DOHH2 (cell line): Measurements from ENCODE around the gene FBXO2.

Experiments
- H3F3A ChIP-seq: fragments of 200-600 bp; sonication (generic), shearing (Covaris generic); 2 replicates; pipeline ENCODE4 v1.6.0; 2016; ENCODE audit warnings: antibody characterized with exemption, mild to moderate bottlenecking; ENCODE audit not compliant: control insufficient read depth, insufficient read depth
- H3K27ac ChIP-seq: fragments of 200-600 bp; sonication (generic); 2 replicates; pipeline ENCODE4 v1.5.1; 2014; ENCODE audit warnings: low read depth, mild to moderate bottlenecking, low read length, moderate library complexity
- H3K27me3 ChIP-seq: fragments of 200-600 bp; sonication (generic); 2 replicates; pipeline ENCODE4 v1.6.1; 2014; ENCODE audit warnings: mild to moderate bottlenecking, low read length, mixed read lengths; ENCODE audit not compliant: control insufficient read depth
- H3K36me3 ChIP-seq: fragments of 200-600 bp; sonication (generic); 2 replicates; pipeline ENCODE4 v1.6.1; 2014; ENCODE audit warnings: mild to moderate bottlenecking, low read length, moderate library complexity, mixed read lengths; ENCODE audit not compliant: control insufficient read depth
- H3K4me1 ChIP-seq: fragments of 200-600 bp; sonication (generic); 2 replicates; pipeline ENCODE4 v1.6.1; 2014; ENCODE audit warnings: mild to moderate bottlenecking, low read length, mixed read lengths; ENCODE audit not compliant: control insufficient read depth
- H3K4me2 ChIP-seq: fragments of 200-600 bp; sonication (generic); 2 replicates; pipeline ENCODE4 v1.6.0; 2014; ENCODE audit warnings: mild to moderate bottlenecking, low read length, moderate library complexity
- H3K4me3 ChIP-seq: fragments of 200-600 bp; sonication (generic); 2 replicates; pipeline ENCODE4 v1.5.1; 2014; ENCODE audit warnings: mild to moderate bottlenecking, low read length, mixed read lengths
- H3K79me2 ChIP-seq: fragments of 200-600 bp; sonication (generic); 2 replicates; pipeline ENCODE4 v1.6.1; 2014; ENCODE audit warnings: mild to moderate bottlenecking, low read length, mixed read lengths; ENCODE audit not compliant: control insufficient read depth
- H3K9me2 ChIP-seq: fragments of 200-600 bp; sonication (generic); replicated peaks from 2 replicates; pipeline ENCODE4 v1.6.1; 2014; ENCODE audit warnings: mild to moderate bottlenecking, low read length, mixed read lengths; ENCODE audit not compliant: control insufficient read depth
- H3K9me3 ChIP-seq: fragments of 200-600 bp; sonication (generic); 2 replicates; pipeline ENCODE4 v1.6.1; 2014; ENCODE audit warnings: antibody characterized with exemption, low read length, mixed read lengths; ENCODE audit not compliant: control insufficient read depth, insufficient read depth
- H4K20me1 ChIP-seq: fragments of 200-600 bp; sonication (generic); 2 replicates; pipeline ENCODE4 v1.6.0; 2014; ENCODE audit warnings: low read depth, mild to moderate bottlenecking, antibody characterized with exemption, low read length, moderate library complexity; ENCODE audit not compliant: control insufficient read depth, insufficient read depth
- CTCF ChIP-seq: fragments of 200-600 bp; sonication (generic); IDR thresholded peaks from one replicate; pipeline ENCODE4 v1.5.1; 2014; ENCODE audit warnings: antibody characterized with exemption, mild to moderate bottlenecking, low read depth, low read length; ENCODE audit not compliant: poor library complexity, severe bottlenecking
- EZH2phosphoT487 ChIP-seq: fragments of 200-600 bp; sonication (generic); IDR thresholded peaks from 2 replicates; pipeline ENCODE4 v1.6.1; 2017; ENCODE audit warnings: borderline replicate concordance, mild to moderate bottlenecking, antibody characterized with exemption, low read length, moderate library complexity, mixed read lengths

FBXO2 gene

DNA sequence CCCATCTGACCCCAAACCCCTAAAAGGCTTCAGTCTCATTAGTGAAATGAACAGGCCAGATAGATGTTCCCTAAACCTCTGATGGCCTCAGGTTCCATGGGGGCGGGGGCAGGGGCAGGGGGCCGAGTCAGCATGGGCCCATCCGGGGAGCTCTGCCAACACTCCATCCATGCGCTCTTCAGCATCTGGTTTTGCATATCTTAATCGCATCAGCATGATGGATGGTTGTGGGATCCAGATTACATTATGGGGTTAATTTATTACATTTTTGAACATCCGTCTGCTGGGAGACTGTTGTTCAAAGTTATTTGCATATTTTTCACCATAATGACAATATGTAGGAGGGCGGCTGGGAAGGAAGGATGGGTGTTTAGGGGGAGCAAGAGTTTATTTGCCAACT is 29.8 kb upstream of the FBXO2 start:
- peaks cover 35% of the 10 kb centered on the region for H3K4me1 ChIP-seq
- TF ChIP-seq CTCF, result no peak
- TF ChIP-seq EZH2phosphoT487, result no peak
- peak overlapping the region; percentile 43 for H3K4me2 ChIP-seq
- H3K27ac ChIP-seq, result no peak overlapping the region
- peaks cover 5% of the 10 kb centered on the region for H3F3A ChIP-seq
- no peaks in the 10 kb centered on the region for H3K36me3 ChIP-seq
- H4K20me1 ChIP-seq, result no peaks in the 10 kb centered on the region
- no peaks in the 10 kb centered on the region for H3K9me2 ChIP-seq
- H3K9me3 ChIP-seq, result no peaks in the 10 kb centered on the region
- H3K27me3 ChIP-seq, result peaks cover 5% of the 10 kb centered on the region; the same call in 1 of the 2 replicates
- H3K4me3 ChIP-seq, result peak overlapping the region; percentile 13
- peaks cover 7% of the 10 kb centered on the region for H3K79me2 ChIP-seq

DNA sequence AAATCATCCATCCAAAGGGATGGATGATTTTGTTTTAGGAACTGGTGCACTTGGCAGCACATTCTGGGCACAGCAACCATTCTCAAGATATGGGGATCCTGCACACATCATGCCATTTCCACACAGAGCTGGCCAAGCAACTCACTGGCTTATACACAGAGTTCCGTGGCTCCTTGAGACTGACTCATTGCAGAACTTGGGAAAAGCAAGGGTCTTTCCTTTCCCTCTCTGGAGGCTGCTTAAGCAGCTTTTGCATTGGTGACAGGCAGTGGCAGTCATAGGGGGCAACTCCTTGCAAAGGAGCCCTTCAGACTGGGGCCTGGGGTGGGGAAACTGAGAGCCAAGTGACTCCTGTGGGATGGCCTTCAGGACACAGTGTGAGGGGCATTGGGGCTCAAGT is 28.6 kb upstream of the FBXO2 start:
- Histone ChIP-seq H3K27ac (no peak overlapping the region), H3K9me3 (no peaks in the 10 kb centered on the region), H3K4me1 (peaks cover 35% of the 10 kb centered on the region), H3K27me3 (no peaks in the 10 kb centered on the region), H3K4me3 (no peak overlapping the region), H4K20me1 (no peaks in the 10 kb centered on the region), H3K4me2 (0 out of 2 replicates have a peak overlapping the region, but pooled peaks have one; percentile 99), H3K36me3 (peaks cover 3% of the 10 kb centered on the region; the same call in 1 of the 2 replicates), H3F3A (peaks cover 5% of the 10 kb centered on the region), H3K9me2 (no peaks in the 10 kb centered on the region), H3K79me2 (peaks cover 7% of the 10 kb centered on the region)
- TF ChIP-seq EZH2phosphoT487 (no peak), CTCF (no peak)

DNA sequence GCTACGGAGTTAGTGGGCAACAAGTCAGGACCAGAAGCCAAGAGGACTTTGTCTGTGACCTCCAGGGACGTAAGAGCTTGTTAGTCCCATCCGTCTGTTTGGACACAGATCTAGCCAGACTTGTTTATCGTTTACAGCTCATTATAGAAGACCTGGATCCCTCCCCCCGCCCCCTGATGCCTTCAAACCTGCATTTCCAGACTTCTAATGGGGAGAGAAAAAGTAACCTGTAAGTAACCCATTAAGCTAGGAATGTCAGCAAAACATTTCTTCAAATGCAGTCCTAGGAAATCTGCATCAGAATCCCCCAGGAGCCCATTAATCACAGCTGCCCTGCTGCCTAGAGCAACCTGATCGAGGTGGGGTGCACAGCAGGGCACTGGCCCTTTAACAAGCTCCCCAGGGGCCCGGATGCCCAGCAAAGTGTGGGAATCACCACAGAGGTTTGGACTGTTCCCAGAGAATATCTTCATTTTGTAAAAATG is 28.1 kb upstream of the FBXO2 start:
- Histone ChIP-seq H4K20me1 (no peaks in the 10 kb centered on the region), H3K27ac (no peak overlapping the region; the same call in 1 of the 2 replicates), H3K4me1 (peaks cover 35% of the 10 kb centered on the region), H3K4me3 (peak overlapping the region; percentile 88), H3F3A (peaks cover 5% of the 10 kb centered on the region), H3K27me3 (no peaks in the 10 kb centered on the region), H3K79me2 (peaks cover 7% of the 10 kb centered on the region), H3K36me3 (peaks cover 3% of the 10 kb centered on the region; the same call in 1 of the 2 replicates), H3K4me2 (peak overlapping the region; percentile 99), H3K9me2 (no peaks in the 10 kb centered on the region), H3K9me3 (no peaks in the 10 kb centered on the region)
- no peak for TF ChIP-seq CTCF
- TF ChIP-seq EZH2phosphoT487, result no peak
